ENCODE data around the gene CSNK1A1L. TPM values are rescaled to one million over a fixed set of nuclear protein-coding genes. Genes with fewer than 3 reads are reported as not detected.

CSNK1A1L gene
- total and polyA plus RNA-seq, 2 donors (not counting 1 experiment from before 2014, with no cell fraction given): not detected

DNA sequence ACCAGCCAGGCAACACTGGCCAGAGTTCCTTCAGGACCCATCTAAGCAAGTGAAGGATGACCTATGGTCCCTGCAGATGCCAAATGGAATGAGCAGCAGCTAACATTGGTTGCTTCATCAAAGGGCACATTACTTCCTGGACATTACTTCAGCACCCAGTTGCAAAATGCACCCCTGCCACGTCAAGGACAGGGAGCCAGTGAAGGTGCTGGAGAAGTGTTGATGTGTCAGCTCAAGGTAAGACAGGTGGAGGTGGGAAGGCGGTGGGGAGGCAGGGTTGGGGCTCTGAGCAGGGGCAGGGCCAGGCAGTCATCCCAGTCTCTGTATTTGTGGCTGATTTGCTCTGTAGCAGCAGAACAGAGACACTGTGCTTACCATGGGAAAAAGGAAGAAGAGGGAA, 14.6 kb downstream of the CSNK1A1L start:
- no peaks in the 10 kb centered on the region for H3K4me1 ChIP-seq (ENCODE audit: control insufficient read depth in 2 of 2, insufficient read depth in 2 of 2, low read length in 2 of 2)
- H3K9me3 ChIP-seq (ENCODE audit: control extremely low read depth in 1 of 3, control insufficient read depth in 2 of 3, insufficient read depth in 1 of 3, low read length in 2 of 3): no peaks in the 10 kb centered on the region
- Mint-ChIP-seq H3K27ac (no peak overlapping the region), H3K9me3 (ENCODE audit: insufficient read depth) (no peaks in the 10 kb centered on the region), H3K4me1 (no peaks in the 10 kb centered on the region), H3K4me3 (no peak overlapping the region), H3K27me3 (peaks cover 16% of the 10 kb centered on the region)
- 90% methylated on average over 1 of the region's 2 CpGs for WGBS (ENCODE audit: insufficient coverage)
- ChIA-PET CTCF (no interaction called here), POLR2A (no interaction called here)
- no peak overlapping the region for H3K27ac ChIP-seq (ENCODE audit: low read length in 2 of 2)
- no peak overlapping the region for H2AFZ ChIP-seq (ENCODE audit: insufficient read depth, low read depth, low read length, poor library complexity, severe bottlenecking)
- H3K27me3 ChIP-seq (replicated peaks in 1 of 4; ENCODE audit: control extremely low read depth in 1 of 4, control insufficient read depth in 3 of 4, insufficient read depth in 4 of 4, low read length in 3 of 4): peaks cover 0 to 4% (median 1%) of the 10 kb centered on the region in 4 experiments
- no peak overlapping the region for H3K9ac ChIP-seq (ENCODE audit: low read length)
- intact Hi-C loops (cut with micrococcal nuclease): no loop called here
- H3K79me2 ChIP-seq (ENCODE audit: control insufficient read depth, insufficient read depth, low read length): no peaks in the 10 kb centered on the region
- H4K20me1 ChIP-seq (ENCODE audit: control insufficient read depth, insufficient read depth, low read length, poor library complexity, severe bottlenecking): no peaks in the 10 kb centered on the region
- no peak for DNase-seq
- TF ChIP-seq, protein P1, sequence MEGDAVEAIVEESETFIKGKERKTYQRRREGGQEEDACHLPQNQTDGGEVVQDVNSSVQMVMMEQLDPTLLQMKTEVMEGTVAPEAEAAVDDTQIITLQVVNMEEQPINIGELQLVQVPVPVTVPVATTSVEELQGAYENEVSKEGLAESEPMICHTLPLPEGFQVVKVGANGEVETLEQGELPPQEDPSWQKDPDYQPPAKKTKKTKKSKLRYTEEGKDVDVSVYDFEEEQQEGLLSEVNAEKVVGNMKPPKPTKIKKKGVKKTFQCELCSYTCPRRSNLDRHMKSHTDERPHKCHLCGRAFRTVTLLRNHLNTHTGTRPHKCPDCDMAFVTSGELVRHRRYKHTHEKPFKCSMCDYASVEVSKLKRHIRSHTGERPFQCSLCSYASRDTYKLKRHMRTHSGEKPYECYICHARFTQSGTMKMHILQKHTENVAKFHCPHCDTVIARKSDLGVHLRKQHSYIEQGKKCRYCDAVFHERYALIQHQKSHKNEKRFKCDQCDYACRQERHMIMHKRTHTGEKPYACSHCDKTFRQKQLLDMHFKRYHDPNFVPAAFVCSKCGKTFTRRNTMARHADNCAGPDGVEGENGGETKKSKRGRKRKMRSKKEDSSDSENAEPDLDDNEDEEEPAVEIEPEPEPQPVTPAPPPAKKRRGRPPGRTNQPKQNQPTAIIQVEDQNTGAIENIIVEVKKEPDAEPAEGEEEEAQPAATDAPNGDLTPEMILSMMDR (IDR thresholded peaks at IDR 0.05): no peak
- TF ChIP-seq EZH2 (IDR thresholded peaks at IDR 0.05; ENCODE audit: borderline replicate concordance, insufficient read depth, low read depth, low read length, poor library complexity, severe bottlenecking): no peak
- H3K4me2 ChIP-seq (replicated peaks; ENCODE audit: low read depth, low read length, poor library complexity, severe bottlenecking): no peak overlapping the region
- peak overlapping the region in 1 of 5 experiments; percentile 26 for H3K4me3 ChIP-seq (ENCODE audit: control extremely low read depth in 1 of 5, extremely low read depth in 1 of 5, insufficient read depth in 1 of 5, low read depth in 2 of 5, low read length in 4 of 5)
- H3K36me3 ChIP-seq (replicated peaks in 1 of 2; ENCODE audit: control extremely low read depth in 1 of 2, control insufficient read depth in 1 of 2, extremely low read depth in 1 of 2, insufficient read depth in 2 of 2, low read length in 1 of 2): no peaks in the 10 kb centered on the region
- no peak for ATAC-seq (ENCODE audit: low read depth)

- no peak for DNase-seq
- no peak overlapping the region for H3K9ac ChIP-seq (ENCODE audit: low read length)
- 90% methylated on average over 2 of the region's 3 CpGs for WGBS (ENCODE audit: insufficient coverage)
- ChIA-PET CTCF (no interaction called here), POLR2A (no interaction called here)
- H3K4me2 ChIP-seq (replicated peaks; ENCODE audit: low read depth, low read length, poor library complexity, severe bottlenecking): no peak overlapping the region
- H4K20me1 ChIP-seq (ENCODE audit: control insufficient read depth, insufficient read depth, low read length, poor library complexity, severe bottlenecking): no peaks in the 10 kb centered on the region
- H3K36me3 ChIP-seq (replicated peaks in 1 of 2; ENCODE audit: control extremely low read depth in 1 of 2, control insufficient read depth in 1 of 2, extremely low read depth in 1 of 2, insufficient read depth in 2 of 2, low read length in 1 of 2): no peaks in the 10 kb centered on the region
- TF ChIP-seq, protein P1 (IDR thresholded peaks at IDR 0.05): no peak
- TF ChIP-seq EZH2 (IDR thresholded peaks at IDR 0.05; ENCODE audit: borderline replicate concordance, insufficient read depth, low read depth, low read length, poor library complexity, severe bottlenecking): no peak
- Mint-ChIP-seq H3K4me1 (no peaks in the 10 kb centered on the region), H3K4me3 (no peak overlapping the region), H3K27me3 (peaks cover 18% of the 10 kb centered on the region), H3K9me3 (ENCODE audit: insufficient read depth) (no peaks in the 10 kb centered on the region), H3K27ac (no peak overlapping the region)
- H3K9me3 ChIP-seq (ENCODE audit: control extremely low read depth in 1 of 3, control insufficient read depth in 2 of 3, insufficient read depth in 1 of 3, low read length in 2 of 3): no peaks in the 10 kb centered on the region
- no peak overlapping the region for H2AFZ ChIP-seq (ENCODE audit: insufficient read depth, low read depth, low read length, poor library complexity, severe bottlenecking)
- H3K27ac ChIP-seq (ENCODE audit: low read length in 2 of 2): no peak overlapping the region
- intact Hi-C loops (cut with micrococcal nuclease): no loop called here
- H3K4me3 ChIP-seq (ENCODE audit: control extremely low read depth in 1 of 5, extremely low read depth in 1 of 5, insufficient read depth in 1 of 5, low read depth in 2 of 5, low read length in 4 of 5): no peak overlapping the region
- no peak for ATAC-seq (ENCODE audit: low read depth)
- H3K4me1 ChIP-seq (ENCODE audit: control insufficient read depth in 2 of 2, insufficient read depth in 2 of 2, low read length in 2 of 2): no peaks in the 10 kb centered on the region
- H3K27me3 ChIP-seq (replicated peaks in 1 of 4; ENCODE audit: control extremely low read depth in 1 of 4, control insufficient read depth in 3 of 4, insufficient read depth in 4 of 4, low read length in 3 of 4): peaks cover 0 to 6% (median 1%) of the 10 kb centered on the region in 4 experiments
- H3K79me2 ChIP-seq (ENCODE audit: control insufficient read depth, insufficient read depth, low read length): no peaks in the 10 kb centered on the region
These were observed 16.0 kb downstream of the CSNK1A1L start for GRCh38 chr13:37089495-37089894.

Measured in B cell (primary cell).